ENCODE results near the gene SLC6A11.

Gene SLC6A11

GRCh38 chr3:10888518-10889090 lies 72.6 kb downstream of the SLC6A11 start:
- no peak for DNase-seq (ENCODE audit: low spot score)

DNA sequence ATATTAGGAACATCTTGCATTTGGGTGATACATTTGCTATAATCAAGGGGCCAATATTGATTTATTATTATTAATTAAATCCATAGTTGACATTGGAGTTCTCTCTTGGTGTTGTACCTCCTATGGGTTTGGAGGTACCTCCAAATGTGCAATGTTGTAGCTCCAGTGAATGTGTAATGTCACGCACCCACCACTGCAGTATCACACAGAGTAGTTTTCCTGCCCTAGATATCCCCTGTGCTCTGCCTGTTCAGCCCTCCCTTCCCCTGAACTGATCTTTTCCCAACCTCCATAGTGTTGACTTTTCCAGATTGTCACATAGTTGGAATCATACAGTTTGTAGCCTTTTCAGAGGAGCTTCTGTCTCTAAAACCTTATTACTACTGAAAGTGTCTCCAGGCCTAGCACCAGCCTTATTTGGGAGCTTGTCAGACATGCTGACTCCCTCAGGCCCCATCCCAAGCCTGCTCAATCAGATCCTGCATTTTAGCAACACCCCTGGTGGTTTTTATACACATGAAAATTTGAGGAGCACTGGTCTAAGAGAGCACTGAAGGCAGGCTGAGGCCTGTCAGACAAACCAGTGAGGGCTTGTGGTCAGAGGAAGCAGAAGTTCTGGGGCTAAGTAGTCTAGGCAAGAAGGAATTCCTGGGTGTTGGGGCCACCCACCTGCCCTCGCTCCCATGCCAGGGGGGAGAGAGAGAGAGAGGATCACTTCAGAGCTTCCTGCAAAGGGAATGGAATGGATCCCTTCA lies 73.4 kb downstream of the SLC6A11 start:
- no peak for DNase-seq (ENCODE audit: low spot score)

- no peak for DNase-seq (ENCODE audit: low spot score)
Measured at GRCh38 chr3:10890665-10891064, 74.6 kb downstream of the SLC6A11 start.

GRCh38 chr3:10892622-10893021 lies 76.6 kb downstream of the SLC6A11 start:
- no peak for DNase-seq (ENCODE audit: low spot score)

GRCh38 chr3:10901296-10901945 lies 85.4 kb downstream of the SLC6A11 start:
- DNase-seq (ENCODE audit: low spot score) = no peak

DNA sequence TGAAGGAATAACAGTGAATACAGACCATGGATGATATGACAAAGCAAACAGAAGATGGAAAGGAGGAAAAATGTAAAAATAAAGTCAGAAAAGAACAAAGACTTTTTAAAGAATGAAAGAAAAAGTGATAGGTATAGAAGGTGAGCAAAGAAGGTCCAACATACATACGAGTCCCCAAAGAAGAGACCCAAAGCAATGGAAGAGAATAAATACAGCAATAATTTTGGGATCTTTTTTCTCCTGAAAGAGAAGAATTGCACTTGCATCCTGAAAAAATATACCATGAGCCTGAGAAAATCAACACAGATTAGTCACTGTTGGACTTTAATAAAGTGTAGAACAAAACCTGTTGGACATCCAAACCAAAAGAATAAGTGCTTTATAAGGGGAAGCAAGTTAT lies 91.2 kb downstream of the SLC6A11 start:
- no peak for DNase-seq (ENCODE audit: low spot score)

GRCh38 chr3:10910367-10910766 lies 94.3 kb downstream of the SLC6A11 start:
- DNase-seq (ENCODE audit: low spot score) = no peak

- DNase-seq (ENCODE audit: low spot score) = no peak
Measured at GRCh38 chr3:10911350-10912002, 95.4 kb downstream of the SLC6A11 start.

- no peak for DNase-seq (ENCODE audit: low spot score)
Measured at GRCh38 chr3:10912786-10913185, 96.8 kb downstream of the SLC6A11 start.

GRCh38 chr3:10915376-10915775 lies 99.3 kb downstream of the SLC6A11 start:
- DNase-seq (ENCODE audit: low spot score) = no peak

DNA sequence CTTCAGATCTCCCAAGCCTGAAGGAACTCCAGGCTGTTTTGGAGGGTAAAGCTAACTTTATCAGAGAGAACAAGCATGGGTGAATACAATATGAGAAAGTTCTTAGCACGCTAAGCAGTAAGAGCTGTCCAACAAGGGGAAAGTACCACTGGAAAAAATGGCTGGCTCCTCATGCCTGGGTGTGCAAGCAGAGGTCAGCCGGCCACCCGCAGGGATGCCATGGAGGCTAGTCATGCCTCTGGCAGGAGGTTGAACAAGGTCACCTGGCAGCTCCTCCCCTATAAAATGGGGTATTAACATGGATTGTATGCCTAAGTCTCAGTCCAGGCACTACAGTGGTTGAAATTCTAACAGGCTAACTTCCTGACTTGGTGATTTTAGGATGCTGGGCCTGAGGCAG lies 101.1 kb downstream of the SLC6A11 start:
- peak; percentile 9 for DNase-seq (ENCODE audit: low spot score)

DNA sequence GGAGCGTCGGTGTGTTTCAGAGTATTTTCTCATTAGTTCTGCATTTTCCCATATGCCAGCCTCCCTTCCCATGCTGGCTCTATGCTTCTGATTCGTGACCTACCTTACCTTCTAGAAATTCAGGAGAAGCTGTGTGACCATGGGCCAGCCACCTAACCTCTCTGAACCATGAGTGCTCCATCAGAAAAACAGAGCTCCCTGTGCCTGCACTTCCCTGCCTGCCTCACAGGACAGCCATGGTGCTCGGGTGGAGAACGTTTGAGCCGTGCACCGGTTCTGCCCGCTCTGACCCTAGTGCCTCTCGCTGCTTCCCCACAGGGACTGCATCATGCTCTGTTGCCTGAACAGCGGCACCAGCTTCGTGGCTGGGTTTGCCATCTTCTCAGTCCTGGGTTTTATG lies 102.0 kb downstream of the SLC6A11 start:
- DNase-seq (ENCODE audit: low spot score) = no peak

GRCh38 chr3:10919636-10920035 lies 103.6 kb downstream of the SLC6A11 start:
- no peak for DNase-seq (ENCODE audit: low spot score)

GRCh38 chr3:10925436-10926255 lies 109.6 kb downstream of the SLC6A11 start:
- DNase-seq (ENCODE audit: low spot score) = no peak

- no peak for DNase-seq (ENCODE audit: low spot score)
Measured at GRCh38 chr3:10926256-10926810, 110.3 kb downstream of the SLC6A11 start.

GRCh38 chr3:10926811-10927521 lies 110.9 kb downstream of the SLC6A11 start:
- no peak for DNase-seq (ENCODE audit: low spot score)

- no peak for DNase-seq (ENCODE audit: low spot score)
Measured at GRCh38 chr3:10927551-10927950, 111.5 kb downstream of the SLC6A11 start.

DNA sequence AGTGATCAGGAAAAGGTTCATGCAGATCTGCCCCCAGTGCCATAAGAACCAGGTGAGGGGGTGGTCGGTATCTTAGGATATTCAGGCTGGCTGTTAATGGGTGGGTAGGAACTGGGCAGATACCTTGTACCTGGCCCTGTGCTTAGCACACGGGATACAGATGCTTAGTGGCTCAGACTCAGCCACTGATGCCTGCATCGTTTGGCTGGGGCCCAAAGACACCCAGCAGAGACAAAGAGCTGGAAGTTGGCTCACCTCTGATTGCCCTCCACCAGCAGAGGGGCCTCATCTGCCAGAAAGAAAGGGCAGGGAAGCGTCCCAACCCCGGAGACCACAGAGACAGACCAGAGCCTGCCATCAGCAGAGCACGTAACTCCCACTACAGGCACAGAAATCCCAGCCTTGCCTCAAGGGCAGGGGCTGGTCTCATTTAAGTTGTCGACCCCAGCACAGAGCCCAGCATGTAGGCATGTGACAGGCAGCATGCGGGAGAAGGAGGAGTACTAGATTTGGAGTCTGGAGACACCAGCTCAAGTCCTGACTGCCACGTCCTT lies 112.5 kb downstream of the SLC6A11 start:
- DNase-seq (ENCODE audit: low spot score) = no peak

DNA sequence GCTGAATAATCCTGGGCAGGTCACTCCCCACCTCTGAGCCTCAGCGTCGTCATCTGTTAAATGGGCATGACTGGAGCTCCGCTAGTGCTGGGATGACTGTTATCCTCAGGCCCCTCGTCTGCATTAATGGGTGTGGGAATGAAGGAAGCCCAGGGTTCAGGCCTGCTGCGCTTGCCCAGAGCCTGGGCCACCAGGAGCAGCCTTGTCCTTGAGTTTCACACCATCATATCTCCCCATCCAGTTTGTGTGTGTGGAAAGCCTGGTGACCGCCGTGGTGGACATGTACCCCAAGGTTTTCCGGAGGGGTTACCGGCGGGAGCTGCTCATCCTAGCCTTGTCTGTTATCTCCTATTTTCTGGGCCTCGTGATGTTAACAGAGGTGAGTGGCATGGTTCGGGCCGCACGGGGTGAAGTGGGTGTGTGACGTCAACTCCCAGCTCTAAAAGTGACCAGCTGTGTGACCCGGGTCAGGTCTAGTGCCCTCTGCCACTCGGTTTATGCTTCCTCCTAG lies 113.0 kb downstream of the SLC6A11 start:
- no peak for DNase-seq (ENCODE audit: low spot score)

GRCh38 chr3:10929978-10930665 lies 114.1 kb downstream of the SLC6A11 start:
- no peak for DNase-seq (ENCODE audit: low spot score)

Measured in LoVo (cell line).